AG04450 (cell line): ENCODE results near the gene PPM1H. TPM values are rescaled to one million over a fixed set of nuclear protein-coding genes. Genes with fewer than 3 reads are reported as not detected.
"Not testable (repeated sequence)": the region's sequence is repeated elsewhere in the genome, so short reads cannot be mapped to it uniquely, and the experiment has no call there.

ENCODE experiments used
- CTCF ChIA-PET: fragments of 300-600, 350-600 bp; formaldehyde crosslinking; extraction: SDS; loops from one replicate; lab custom pipeline; 2022; ENCODE audit warnings: antibody characterized with exemption, inconsistent platforms; lab: Charles Lee
- POLR2A ChIA-PET: fragments of 350-600 bp; formaldehyde crosslinking; extraction: SDS; loops from one replicate; lab custom pipeline; 2021; ENCODE audit warnings: antibody characterized with exemption, inconsistent platforms; lab: Yijun Ruan, JAX
- DNase-seq: peaks from one replicate; pipeline ENCODE4 v3.0.0-alpha.2; 2011; ENCODE audit warnings: low read depth, low spot score
- H3K27ac ChIP-seq: one replicate; pipeline ENCODE4 v1.5.1; 2012; ENCODE audit warnings: low read depth, low read length, control low read depth
- H3K27me3 ChIP-seq: one replicate; pipeline ENCODE4 v1.6.0; 2012; ENCODE audit warnings: low read length; ENCODE audit not compliant: control insufficient read depth, insufficient read depth
- H3K4me3 ChIP-seq: 2 replicates; pipeline ENCODE4 v1.5.1; 2011; ENCODE audit warnings: mild to moderate bottlenecking, low read depth, low read length, control low read depth
- H3K9me3 ChIP-seq: 2 replicates; pipeline ENCODE4 v1.5.1; 2012; ENCODE audit warnings: low read length; ENCODE audit not compliant: control insufficient read depth, insufficient read depth
- CTCF ChIP-seq: IDR thresholded peaks from 2 replicates; pipeline ENCODE4 v1.5.1; 2011; ENCODE audit warnings: low read depth, low read length, control low read depth, inconsistent platforms
- polyA plus RNA-seq: library from polyadenylated mRNA; depleted of rRNA; stranded (reverse); fragments of >200 nt; gene quantifications from 2 replicates; pipeline ENCODE4 v1.2.3, GENCODE V29; 2011

PPM1H gene
- polyA plus RNA-seq, 1 experiment, result 0.12 TPM

- peaks cover 25% of the 10 kb centered on the region for H3K27me3 ChIP-seq
- DNase-seq, result no peak
- H3K27ac ChIP-seq, result no peak overlapping the region
- H3K4me3 ChIP-seq, result no peak overlapping the region
- no peak for TF ChIP-seq CTCF
- CTCF ChIA-PET, result interaction anchor here (1.2 kb wide), 1 partner anchor 33 kb away, joined by 3 read pairs; no protein-coding TSS in a partner anchor
- POLR2A ChIA-PET, result no interaction called here
- no peaks in the 10 kb centered on the region for H3K9me3 ChIP-seq
Observed at GRCh38 chr12:62761658-62762057, 173.3 kb downstream of the PPM1H start.

GRCh38 chr12:62760779-62761178 lies 174.2 kb downstream of the PPM1H start:
- POLR2A ChIA-PET, result no interaction called here
- H3K9me3 ChIP-seq, result no peaks in the 10 kb centered on the region
- no peak overlapping the region for H3K27ac ChIP-seq
- no peak for TF ChIP-seq CTCF
- peaks cover 25% of the 10 kb centered on the region for H3K27me3 ChIP-seq
- no peak for DNase-seq
- CTCF ChIA-PET, result no interaction called here
- H3K4me3 ChIP-seq, result no peak overlapping the region

DNA sequence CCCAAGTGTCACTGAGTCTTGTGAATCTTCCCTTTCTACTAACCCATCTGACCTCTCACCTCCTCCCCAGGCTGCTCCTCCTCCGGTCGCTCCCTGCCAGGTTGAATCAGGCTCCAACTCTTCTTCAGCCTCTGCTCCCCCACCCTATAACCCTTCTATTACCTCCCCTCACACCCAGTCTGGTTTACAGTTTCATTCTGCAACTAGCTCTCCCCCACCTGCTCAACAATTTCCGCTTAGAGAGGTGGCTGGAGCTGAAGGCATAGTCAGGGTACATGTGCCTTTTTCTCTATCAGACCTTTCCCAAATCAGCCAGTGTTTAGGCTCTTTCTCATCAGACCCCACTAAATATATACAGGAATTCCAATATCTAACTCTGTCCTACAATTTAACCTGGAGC lies 174.6 kb downstream of the PPM1H start:
- peaks cover 24% of the 10 kb centered on the region for H3K27me3 ChIP-seq
- H3K4me3 ChIP-seq, DNase-seq, H3K27ac ChIP-seq, CTCF ChIA-PET, POLR2A ChIA-PET, H3K9me3 ChIP-seq: not testable (repeated sequence)

DNA sequence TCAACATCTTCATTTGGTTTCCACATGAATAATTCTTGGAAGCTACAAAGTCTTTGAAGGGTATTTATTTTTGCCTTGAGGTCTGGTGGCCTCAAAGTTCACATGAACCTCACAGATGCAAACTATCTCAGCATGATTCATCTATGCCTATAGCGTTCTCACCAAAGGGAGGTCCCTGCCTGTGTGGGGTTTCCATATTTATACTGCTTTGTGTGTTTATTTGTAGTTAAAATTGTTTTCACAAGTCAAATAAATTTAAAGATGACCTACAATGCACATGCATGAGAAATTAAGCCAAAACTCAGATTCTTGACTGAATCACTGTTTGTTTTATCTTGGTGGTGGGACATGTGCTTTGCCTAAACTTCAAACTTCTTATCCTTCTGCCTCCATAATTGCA lies 176.7 kb downstream of the PPM1H start:
- H3K4me3 ChIP-seq, result no peak overlapping the region
- DNase-seq, result peak; percentile 88
- H3K9me3 ChIP-seq, result no peaks in the 10 kb centered on the region
- peaks cover 18% of the 10 kb centered on the region for H3K27me3 ChIP-seq
- POLR2A ChIA-PET, result interaction anchor here (1.1 kb wide), 1 partner anchor 155 kb away, joined by 5 read pairs; no protein-coding TSS in a partner anchor
- no peak for TF ChIP-seq CTCF
- CTCF ChIA-PET, result interaction anchor here (1.2 kb wide), 1 partner anchor 35 kb away, joined by 4 read pairs; no protein-coding TSS in a partner anchor
- H3K27ac ChIP-seq, result no peak overlapping the region

- no peak for DNase-seq
- H3K9me3 ChIP-seq, result no peaks in the 10 kb centered on the region
- no peak overlapping the region for H3K27ac ChIP-seq
- CTCF ChIA-PET, result interaction anchor here (0.6 kb wide), 1 partner anchor 28 kb away, joined by 3 read pairs; no protein-coding TSS in a partner anchor
- H3K4me3 ChIP-seq, result no peak overlapping the region
- no peak for TF ChIP-seq CTCF
- POLR2A ChIA-PET, result no interaction called here
- H3K27me3 ChIP-seq, result peaks cover 9% of the 10 kb centered on the region
Observed at GRCh38 chr12:62757048-62757447, 177.9 kb downstream of the PPM1H start.
